Measurements from ENCODE around the gene POLN. TPM values are rescaled to one million over a fixed set of nuclear protein-coding genes. Genes with fewer than 3 reads are reported as not detected.

The POLN gene
- total RNA-seq, 2 donors from 2014 or later = 1.6 to 2.8 TPM

DNA sequence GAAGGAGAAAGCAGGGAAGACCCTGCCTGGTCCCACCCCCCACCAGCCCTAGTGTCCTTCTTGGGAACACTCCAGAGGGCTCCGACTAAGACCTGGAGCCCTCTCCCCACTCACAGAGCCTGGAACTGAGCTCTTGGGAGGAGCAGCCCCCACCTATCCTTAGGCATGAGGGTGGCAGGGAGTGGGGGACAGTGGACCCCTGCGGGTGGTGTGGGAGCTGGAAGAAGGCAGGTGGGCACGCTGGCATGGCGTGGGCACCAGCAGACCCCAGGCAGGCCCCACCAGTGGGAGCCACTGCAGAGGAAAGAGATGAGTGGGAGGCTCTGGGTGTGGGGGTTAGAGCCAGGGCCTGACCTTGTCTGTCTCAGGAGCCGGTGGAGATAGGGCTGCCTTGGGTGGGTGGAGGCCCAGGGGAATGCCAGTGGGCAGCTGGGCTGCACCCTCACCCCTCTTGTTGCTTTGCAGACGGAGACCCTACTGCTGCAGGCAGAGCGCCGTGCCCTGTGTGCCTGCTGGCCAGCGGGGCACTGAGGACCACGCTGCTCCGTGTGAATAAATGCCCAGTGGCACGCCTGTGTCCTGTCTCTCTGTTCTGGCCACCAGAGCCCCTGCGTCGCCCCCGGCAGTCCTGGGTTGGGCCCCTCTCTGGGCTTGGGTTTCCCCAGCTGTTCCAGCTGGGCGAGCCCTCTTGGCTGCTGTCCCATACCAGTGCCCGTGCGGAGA lies 198.4 kb downstream of the POLN start:
- Histone ChIP-seq H3K4me1 (peaks cover 9% of the 10 kb centered on the region), H3K4me3 (no peak overlapping the region), H3K36me3 (no peaks in the 10 kb centered on the region), H3K9ac (ENCODE audit: low read depth in 2 of 2, low read length in 2 of 2) (no peak overlapping the region), H3K27me3 (peaks cover 24% of the 10 kb centered on the region), H3K9me3 (no peaks in the 10 kb centered on the region), H3K27ac (no peak overlapping the region)
- TF ChIP-seq, protein P1, sequence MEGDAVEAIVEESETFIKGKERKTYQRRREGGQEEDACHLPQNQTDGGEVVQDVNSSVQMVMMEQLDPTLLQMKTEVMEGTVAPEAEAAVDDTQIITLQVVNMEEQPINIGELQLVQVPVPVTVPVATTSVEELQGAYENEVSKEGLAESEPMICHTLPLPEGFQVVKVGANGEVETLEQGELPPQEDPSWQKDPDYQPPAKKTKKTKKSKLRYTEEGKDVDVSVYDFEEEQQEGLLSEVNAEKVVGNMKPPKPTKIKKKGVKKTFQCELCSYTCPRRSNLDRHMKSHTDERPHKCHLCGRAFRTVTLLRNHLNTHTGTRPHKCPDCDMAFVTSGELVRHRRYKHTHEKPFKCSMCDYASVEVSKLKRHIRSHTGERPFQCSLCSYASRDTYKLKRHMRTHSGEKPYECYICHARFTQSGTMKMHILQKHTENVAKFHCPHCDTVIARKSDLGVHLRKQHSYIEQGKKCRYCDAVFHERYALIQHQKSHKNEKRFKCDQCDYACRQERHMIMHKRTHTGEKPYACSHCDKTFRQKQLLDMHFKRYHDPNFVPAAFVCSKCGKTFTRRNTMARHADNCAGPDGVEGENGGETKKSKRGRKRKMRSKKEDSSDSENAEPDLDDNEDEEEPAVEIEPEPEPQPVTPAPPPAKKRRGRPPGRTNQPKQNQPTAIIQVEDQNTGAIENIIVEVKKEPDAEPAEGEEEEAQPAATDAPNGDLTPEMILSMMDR (IDR thresholded peaks at IDR 0.05) = no peak
- intact Hi-C loops (cut with DNase I) = no loop called here
- no peak for DNase-seq

DNA sequence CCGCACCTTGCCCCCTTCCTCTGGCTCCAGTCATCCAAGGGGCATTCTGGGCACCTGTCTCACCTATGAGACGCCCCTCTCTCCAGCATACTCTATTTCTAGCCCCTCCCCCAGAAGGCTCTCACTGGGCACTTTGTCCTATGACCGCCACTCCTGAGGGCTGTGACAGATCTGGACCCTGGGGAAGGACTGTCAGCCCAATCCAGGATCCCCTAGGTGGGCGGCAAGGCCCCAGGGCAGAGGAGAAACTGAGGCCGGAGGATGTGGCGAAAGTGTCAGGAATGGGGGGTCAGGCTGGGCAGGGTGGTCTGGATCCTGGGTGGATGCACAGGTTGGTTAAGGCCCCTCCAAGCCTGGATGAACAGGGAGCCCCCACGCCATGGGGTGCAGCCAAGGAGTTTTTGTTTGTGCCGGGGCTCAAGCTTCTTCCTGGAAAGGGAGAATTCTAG lies 198.9 kb downstream of the POLN start:
- Histone ChIP-seq H3K4me1 (peaks cover 9% of the 10 kb centered on the region), H3K27me3 (peaks cover 24% of the 10 kb centered on the region), H3K9me3 (no peaks in the 10 kb centered on the region), H3K9ac (ENCODE audit: low read depth in 2 of 2, low read length in 2 of 2) (peak overlapping the region in 1 of 2 donors; percentile 19), H3K27ac (no peak overlapping the region), H3K36me3 (no peaks in the 10 kb centered on the region), H3K4me3 (no peak overlapping the region)
- TF ChIP-seq, protein P1 (IDR thresholded peaks at IDR 0.05) = no peak
- DNase-seq = no peak
- intact Hi-C loops (cut with DNase I) = no loop called here

DNA sequence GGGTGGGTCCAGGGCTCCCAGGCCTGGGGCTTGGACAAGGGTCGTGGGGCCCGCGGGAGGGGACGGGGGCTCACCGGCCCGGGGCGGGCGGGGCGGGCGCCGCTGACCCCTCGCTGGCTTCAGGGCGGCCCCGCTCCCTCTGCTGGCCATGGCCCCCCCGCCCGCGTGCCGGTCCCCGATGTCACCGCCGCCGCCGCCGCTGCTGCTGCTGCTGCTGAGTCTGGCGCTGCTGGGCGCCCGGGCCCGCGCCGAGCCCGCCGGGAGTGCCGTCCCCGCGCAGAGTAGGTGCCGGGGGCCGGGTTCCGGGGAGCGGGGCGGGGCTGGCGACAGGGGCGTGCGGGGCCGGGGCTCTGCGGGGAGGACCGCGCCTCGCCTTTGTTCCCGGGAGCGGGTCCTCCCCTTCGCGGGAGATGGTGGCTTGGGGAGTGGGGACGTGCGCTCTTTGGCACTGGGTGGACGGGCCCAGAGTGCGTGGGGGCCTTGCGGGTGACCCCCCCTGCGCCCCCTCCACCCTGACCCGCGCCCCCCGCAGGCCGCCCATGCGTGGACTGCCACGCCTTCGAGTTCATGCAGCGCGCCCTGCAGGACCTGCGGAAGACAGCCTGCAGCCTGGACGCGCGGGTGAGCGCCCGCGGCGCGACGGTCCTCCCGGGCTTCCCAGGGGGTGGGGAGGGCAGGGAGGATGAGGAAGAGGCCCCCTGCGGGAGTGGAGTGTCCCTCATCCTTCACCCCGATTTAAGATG lies 199.5 kb downstream of the POLN start:
- intact Hi-C loops (cut with DNase I) = no loop called here
- Histone ChIP-seq H3K27ac (no peak overlapping the region), H3K9ac (ENCODE audit: low read depth in 2 of 2, low read length in 2 of 2) (peak overlapping the region in 1 of 2 donors; percentile 19), H3K4me1 (peaks cover 9% of the 10 kb centered on the region), H3K36me3 (no peaks in the 10 kb centered on the region), H3K27me3 (peaks cover 21% of the 10 kb centered on the region), H3K4me3 (peak overlapping the region; percentile 65), H3K9me3 (no peaks in the 10 kb centered on the region)
- peak; percentile 18 for DNase-seq
- TF ChIP-seq, protein P1 (IDR thresholded peaks at IDR 0.05) = no peak

DNA sequence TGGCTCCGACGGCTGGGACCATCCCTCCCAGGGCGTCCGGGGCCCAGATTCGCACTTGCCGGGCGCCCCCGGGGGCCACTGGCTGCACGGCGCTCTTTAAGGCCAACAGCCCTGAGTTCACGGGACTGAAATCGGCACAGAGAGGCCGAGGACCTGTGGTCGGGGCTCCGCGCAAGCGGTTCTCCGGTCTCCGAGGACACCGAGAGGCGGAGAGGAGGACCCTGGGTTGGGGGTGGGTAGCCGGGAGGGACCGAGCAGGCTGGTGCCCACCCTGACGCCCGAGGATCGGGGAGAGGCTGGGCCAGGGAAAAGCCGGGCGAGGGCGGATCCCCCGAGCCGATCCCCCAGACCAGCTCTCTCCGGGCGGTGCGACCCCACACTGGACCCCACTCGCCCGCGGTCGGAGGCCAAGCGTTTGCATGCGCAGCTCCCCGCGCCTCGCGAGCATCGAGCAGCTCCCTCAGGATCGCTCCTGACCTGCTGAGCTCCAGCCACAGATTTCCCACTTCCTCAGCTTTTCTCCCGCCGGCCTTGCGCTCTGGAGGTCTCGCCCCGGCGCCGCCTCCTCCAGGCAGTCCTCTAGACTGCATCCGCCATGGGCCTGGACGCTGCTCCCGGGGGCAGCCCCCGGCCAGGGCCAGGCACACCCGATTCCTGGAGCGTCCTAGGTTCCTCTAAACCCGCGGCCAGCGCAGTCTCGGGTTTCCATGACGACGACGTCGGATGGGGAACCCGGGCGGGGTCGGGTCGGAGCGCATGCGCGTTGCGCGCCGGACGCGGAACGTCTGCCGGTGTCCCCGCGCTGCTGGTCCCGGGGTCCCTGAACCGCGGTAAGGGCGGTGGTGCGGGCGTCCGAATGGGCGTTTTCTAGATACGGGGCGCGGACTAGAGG lies 200.4 kb downstream of the POLN start:
- intact Hi-C loops (cut with DNase I) = no loop called here
- H3K27me3 ChIP-seq = peaks cover 12% of the 10 kb centered on the region
- H3K4me1 ChIP-seq = peaks cover 9% of the 10 kb centered on the region
- H3K36me3 ChIP-seq = no peaks in the 10 kb centered on the region
- DNase-seq = peak; percentile 84
- no peaks in the 10 kb centered on the region for H3K9me3 ChIP-seq
- H3K4me3 ChIP-seq = peak overlapping the region; percentile 65
- H3K27ac ChIP-seq = no peak overlapping the region
- H3K9ac ChIP-seq (ENCODE audit: low read depth in 2 of 2, low read length in 2 of 2) = peak overlapping the region; percentile 34 to 63
- TF ChIP-seq, protein P1 (IDR thresholded peaks at IDR 0.05) = no peak
